Neural cell (in vitro differentiated cells): ENCODE results near the gene TAL2. TPM values are rescaled to one million over a fixed set of nuclear protein-coding genes. Genes with fewer than 3 reads are reported as not detected.

Experiments
- H2AFZ ChIP-seq: fragments of 200-600, 300-800 bp; sonication (generic), shearing (Covaris generic); 2 replicates; pipeline ENCODE4 v1.6.0; 2014; ENCODE audit warnings: low read depth, mild to moderate bottlenecking, antibody characterized with exemption, low read length, moderate library complexity
- H3F3A ChIP-seq: fragments of 200-600 bp; shearing (Covaris generic); 2 replicates; pipeline ENCODE4 v1.6.1; 2016; ENCODE audit warnings: mild to moderate bottlenecking, moderate library complexity, mixed read lengths, antibody characterized with exemption, low read length; ENCODE audit not compliant: insufficient read depth, poor library complexity, severe bottlenecking
- H3K27ac ChIP-seq: fragments of 200-600, 300-800 bp; sonication (generic), shearing (Covaris generic); 2 replicates; pipeline ENCODE4 v1.5.1; 2014; ENCODE audit warnings: mild to moderate bottlenecking, low read length, moderate library complexity
- H3K27me3 ChIP-seq: fragments of 300-800, 200-600 bp; sonication (generic), shearing (Covaris generic); 2 replicates; pipeline ENCODE4 v1.6.0; 2014; ENCODE audit warnings: mild to moderate bottlenecking, low read depth, low read length, moderate library complexity; ENCODE audit not compliant: insufficient read depth
- H3K36me3 ChIP-seq: fragments of 300-800, 200-600 bp; sonication (generic), shearing (Covaris generic); 2 replicates; pipeline ENCODE4 v1.5.1; 2014; ENCODE audit warnings: mild to moderate bottlenecking, antibody characterized with exemption, low read length, moderate library complexity; ENCODE audit not compliant: insufficient read depth
- H3K4me2 ChIP-seq: fragments of 300-800, 200-600 bp; sonication (generic), shearing (Covaris generic); 2 replicates; pipeline ENCODE4 v1.6.0; 2014; ENCODE audit warnings: mild to moderate bottlenecking, low read length
- H3K4me3 ChIP-seq: fragments of 300-800, 200-600 bp; sonication (generic), shearing (Covaris generic); 2 replicates; pipeline ENCODE4 v1.5.1; 2014; ENCODE audit warnings: mild to moderate bottlenecking, low read length, moderate library complexity
- H3K79me2 ChIP-seq: fragments of 200-600 bp; shearing (Covaris generic); replicated peaks from 2 replicates; pipeline ENCODE4 v1.6.0; 2014; ENCODE audit warnings: mild to moderate bottlenecking, low read length, moderate library complexity; ENCODE audit not compliant: insufficient read depth
- H3K9ac ChIP-seq: fragments of 300-800, 200-600 bp; sonication (generic), shearing (Covaris generic); 2 replicates; pipeline ENCODE4 v1.6.1; 2016; ENCODE audit warnings: mild to moderate bottlenecking, low read length, mixed read lengths
- H3K9me2 ChIP-seq: fragments of 200-600 bp; shearing (Covaris generic); 2 replicates; pipeline ENCODE4 v1.6.1; 2016; ENCODE audit warnings: mild to moderate bottlenecking, low read length, mixed read lengths; ENCODE audit not compliant: insufficient read depth
- H3K9me3 ChIP-seq: fragments of 200-600, 300-800 bp; sonication (generic), shearing (Covaris generic); 2 replicates; pipeline ENCODE4 v1.6.1; 2016; ENCODE audit warnings: mild to moderate bottlenecking, mixed run types, low read length, moderate library complexity, mixed read lengths
- H4K20me1 ChIP-seq: fragments of 200-600 bp; shearing (Covaris generic); 2 replicates; pipeline ENCODE4 v1.6.1; 2016; ENCODE audit warnings: mild to moderate bottlenecking, mixed run types; ENCODE audit not compliant: insufficient read depth
- EP300 ChIP-seq: fragments of 450-650 bp; conservative IDR thresholded peaks from 2 replicates; pipeline ENCODE4 v1.6.1; 2014; ENCODE audit warnings: antibody characterized with exemption, mild to moderate bottlenecking, moderate library complexity; ENCODE audit not compliant: poor library complexity, severe bottlenecking
- EZH2 ChIP-seq: fragments of 200-600, 300-800 bp; shearing (Covaris generic), sonication (generic); IDR thresholded peaks from 2 replicates; pipeline ENCODE4 v1.6.1; 2014; ENCODE audit warnings: antibody characterized with exemption, low read length, borderline replicate concordance, mild to moderate bottlenecking; ENCODE audit not compliant: insufficient read depth, poor library complexity, severe bottlenecking
- MXI1 ChIP-seq: fragments of 450-650 bp; conservative IDR thresholded peaks from 2 replicates; pipeline ENCODE4 v1.6.1; 2014; ENCODE audit warnings: antibody characterized with exemption, mild to moderate bottlenecking; ENCODE audit not compliant: poor library complexity, severe bottlenecking
- POLR2AphosphoS5 ChIP-seq: IDR thresholded peaks from 2 replicates; pipeline ENCODE4 v1.6.1; 2012
- RAD21 ChIP-seq: fragments of 450-650 bp; conservative IDR thresholded peaks from 2 replicates; pipeline ENCODE4 v1.6.1; 2014; ENCODE audit warnings: antibody characterized with exemption, mild to moderate bottlenecking, moderate library complexity
- REST ChIP-seq: IDR thresholded peaks from 2 replicates; pipeline ENCODE4 v1.6.1; 2012; ENCODE audit warnings: borderline replicate concordance
- SMC3 ChIP-seq: fragments of 450-650 bp; conservative IDR thresholded peaks from 2 replicates; pipeline ENCODE4 v1.6.1; 2014; ENCODE audit warnings: antibody characterized with exemption, mild to moderate bottlenecking, moderate library complexity; ENCODE audit not compliant: poor library complexity
- TAF1 ChIP-seq: IDR thresholded peaks from 2 replicates; pipeline ENCODE4 v1.6.1; 2012; ENCODE audit warnings: low read depth
- polyA plus RNA-seq: library from polyadenylated mRNA; depleted of rRNA; stranded (reverse); fragments of >200 nt; gene quantifications from 2 replicates; pipeline ENCODE4 v1.2.3, GENCODE V29; 2014
- TF ChIP-seq, protein P1 (sequence below): fragments of 450-650 bp; IDR thresholded peaks from 2 replicates; pipeline ENCODE4 v1.5.1; 2014; ENCODE audit warnings: antibody characterized with exemption, mild to moderate bottlenecking, moderate library complexity; ENCODE audit not compliant: poor library complexity, severe bottlenecking

The TAL2 gene
- polyA plus RNA-seq, 1 donor from 2014 or later, result 0.88 TPM

DNA sequence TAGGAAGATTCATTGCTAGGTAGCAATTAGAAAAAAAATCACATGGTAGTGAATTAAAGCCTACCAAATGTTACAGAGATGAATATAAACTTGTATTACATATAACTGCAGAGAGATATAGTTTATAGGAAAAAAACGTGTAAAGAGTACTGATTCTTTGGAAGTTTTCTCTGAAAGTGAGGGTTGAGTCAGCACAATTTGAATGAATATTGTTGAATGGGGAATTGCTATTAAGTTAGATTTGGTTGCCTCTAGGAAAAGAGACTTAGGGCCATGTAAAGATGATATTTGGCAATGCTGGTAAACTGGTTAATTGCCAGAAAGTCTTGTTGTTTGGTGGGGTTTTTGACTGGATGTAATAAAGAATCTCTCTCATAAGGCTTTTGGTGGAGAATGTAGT lies 37.2 kb upstream of the TAL2 start:
- H3K9me3 ChIP-seq, result no peaks in the 10 kb centered on the region
- H2AFZ ChIP-seq, result no peak overlapping the region
- no peaks in the 10 kb centered on the region for H4K20me1 ChIP-seq
- TF ChIP-seq EP300 (no peak), MXI1 (no peak), SMC3 (no peak), RAD21 (no peak), EZH2 (no peak), POLR2AphosphoS5 (no peak), TAF1 (no peak), REST (no peak)
- TF ChIP-seq, protein P1, sequence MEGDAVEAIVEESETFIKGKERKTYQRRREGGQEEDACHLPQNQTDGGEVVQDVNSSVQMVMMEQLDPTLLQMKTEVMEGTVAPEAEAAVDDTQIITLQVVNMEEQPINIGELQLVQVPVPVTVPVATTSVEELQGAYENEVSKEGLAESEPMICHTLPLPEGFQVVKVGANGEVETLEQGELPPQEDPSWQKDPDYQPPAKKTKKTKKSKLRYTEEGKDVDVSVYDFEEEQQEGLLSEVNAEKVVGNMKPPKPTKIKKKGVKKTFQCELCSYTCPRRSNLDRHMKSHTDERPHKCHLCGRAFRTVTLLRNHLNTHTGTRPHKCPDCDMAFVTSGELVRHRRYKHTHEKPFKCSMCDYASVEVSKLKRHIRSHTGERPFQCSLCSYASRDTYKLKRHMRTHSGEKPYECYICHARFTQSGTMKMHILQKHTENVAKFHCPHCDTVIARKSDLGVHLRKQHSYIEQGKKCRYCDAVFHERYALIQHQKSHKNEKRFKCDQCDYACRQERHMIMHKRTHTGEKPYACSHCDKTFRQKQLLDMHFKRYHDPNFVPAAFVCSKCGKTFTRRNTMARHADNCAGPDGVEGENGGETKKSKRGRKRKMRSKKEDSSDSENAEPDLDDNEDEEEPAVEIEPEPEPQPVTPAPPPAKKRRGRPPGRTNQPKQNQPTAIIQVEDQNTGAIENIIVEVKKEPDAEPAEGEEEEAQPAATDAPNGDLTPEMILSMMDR, result no peak
- no peak overlapping the region for H3K27ac ChIP-seq
- H3K36me3 ChIP-seq, result peaks cover 6% of the 10 kb centered on the region
- no peak overlapping the region for H3K4me2 ChIP-seq
- no peak overlapping the region for H3K4me3 ChIP-seq
- no peaks in the 10 kb centered on the region for H3K27me3 ChIP-seq
- no peaks in the 10 kb centered on the region for H3K9me2 ChIP-seq
- H3K79me2 ChIP-seq, result no peaks in the 10 kb centered on the region
- H3K9ac ChIP-seq, result no peak overlapping the region
- no peaks in the 10 kb centered on the region for H3F3A ChIP-seq

DNA sequence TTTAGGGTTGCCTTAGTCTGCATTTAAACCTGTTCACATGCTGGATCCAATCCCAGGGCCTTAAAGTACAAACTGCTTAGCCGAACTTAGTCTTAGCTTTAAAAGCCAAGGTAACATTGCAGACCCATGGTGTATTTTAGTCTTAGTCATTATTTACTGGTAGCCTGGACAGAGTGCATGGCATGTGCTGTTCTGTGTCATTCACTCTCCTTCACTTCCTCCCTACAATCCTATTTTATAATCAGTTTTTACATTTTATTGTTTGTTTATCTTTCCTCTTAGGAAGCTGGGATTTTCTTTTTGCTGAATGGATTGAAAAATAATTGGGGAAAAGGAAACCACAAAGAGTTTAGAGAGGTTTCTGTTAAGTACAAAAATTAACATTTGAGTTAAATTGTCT lies 29.4 kb upstream of the TAL2 start:
- no peak for TF ChIP-seq RAD21
- no peak for TF ChIP-seq SMC3
- no peak for TF ChIP-seq POLR2AphosphoS5
- Histone ChIP-seq H2AFZ (no peak overlapping the region), H3K27me3 (no peaks in the 10 kb centered on the region), H3F3A (no peaks in the 10 kb centered on the region), H3K79me2 (no peaks in the 10 kb centered on the region), H4K20me1 (no peaks in the 10 kb centered on the region), H3K4me3 (no peak overlapping the region), H3K9me2 (no peaks in the 10 kb centered on the region), H3K27ac (no peak overlapping the region), H3K9me3 (no peaks in the 10 kb centered on the region), H3K9ac (no peak overlapping the region), H3K36me3 (no peaks in the 10 kb centered on the region), H3K4me2 (no peak overlapping the region)

DNA sequence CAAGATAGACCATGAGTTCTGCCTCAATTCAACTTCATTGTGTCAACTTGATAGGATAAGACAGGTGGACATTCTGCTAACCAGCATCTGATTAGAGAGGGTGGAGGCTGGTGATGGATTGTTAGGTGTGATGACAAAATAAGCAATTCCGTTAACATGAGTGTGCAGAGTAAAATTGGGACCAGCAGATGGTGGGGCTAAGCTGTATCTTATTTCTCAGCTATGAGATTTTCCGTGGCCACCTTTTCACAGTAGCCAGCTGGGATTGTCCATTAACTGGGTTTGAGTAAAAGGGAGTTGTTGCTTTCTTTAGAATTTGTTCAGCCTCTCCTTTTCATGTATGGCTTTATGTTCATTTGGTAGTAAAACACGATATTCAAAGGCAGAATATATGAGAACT lies 28.8 kb upstream of the TAL2 start:
- Histone ChIP-seq H3K4me3 (no peak overlapping the region), H3F3A (no peaks in the 10 kb centered on the region), H3K27me3 (no peaks in the 10 kb centered on the region), H3K9me3 (no peaks in the 10 kb centered on the region), H3K27ac (no peak overlapping the region), H3K9me2 (no peaks in the 10 kb centered on the region), H2AFZ (no peak overlapping the region), H3K9ac (no peak overlapping the region), H3K79me2 (no peaks in the 10 kb centered on the region), H4K20me1 (no peaks in the 10 kb centered on the region), H3K4me2 (no peak overlapping the region), H3K36me3 (no peaks in the 10 kb centered on the region)
- TF ChIP-seq RAD21 (no peak), TAF1 (no peak), POLR2AphosphoS5 (no peak), MXI1 (no peak), EZH2 (no peak), REST (no peak)
- TF ChIP-seq, protein P1, result no peak
